ENCODE results near the gene TAMALIN. TPM values are rescaled to one million over a fixed set of nuclear protein-coding genes. Genes with fewer than 3 reads are reported as not detected.

TAMALIN gene
- polyA plus RNA-seq, 1 experiment: 7.2 TPM

DNA sequence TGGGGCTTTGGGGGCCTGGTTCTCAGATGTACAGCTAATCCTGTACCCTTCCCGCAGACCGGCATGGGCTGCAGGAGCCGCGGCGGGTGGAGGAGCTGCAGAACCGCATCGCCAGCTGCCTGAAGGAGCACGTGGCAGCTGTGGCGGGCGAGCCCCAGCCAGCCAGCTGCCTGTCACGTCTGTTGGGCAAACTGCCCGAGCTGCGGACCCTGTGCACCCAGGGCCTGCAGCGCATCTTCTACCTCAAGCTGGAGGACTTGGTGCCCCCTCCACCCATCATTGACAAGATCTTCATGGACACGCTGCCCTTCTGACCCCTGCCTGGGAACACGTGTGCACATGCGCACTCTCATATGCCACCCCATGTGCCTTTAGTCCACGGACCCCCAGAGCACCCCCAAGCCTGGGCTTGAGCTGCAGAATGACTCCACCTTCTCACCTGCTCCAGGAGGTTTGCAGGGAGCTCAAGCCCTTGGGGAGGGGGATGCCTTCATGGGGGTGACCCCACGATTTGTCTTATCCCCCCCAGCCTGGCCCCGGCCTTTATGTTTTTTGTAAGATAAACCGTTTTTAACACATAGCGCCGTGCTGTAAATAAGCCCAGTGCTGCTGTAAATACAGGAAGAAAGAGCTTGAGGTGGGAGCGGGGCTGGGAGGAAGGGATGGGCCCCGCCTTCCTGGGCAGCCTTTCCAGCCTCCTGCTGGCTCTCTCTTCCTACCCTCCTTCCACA, 52.0 kb downstream of the TAMALIN start:
- ChIA-PET POLR2A (interaction anchor here (0.6 kb wide), 1 partner anchor 13 kb away, joined by 4 read pairs; no protein-coding TSS in a partner anchor), CTCF (interaction anchor here (1.3 to 3.2 kb wide), 4 partner anchors 10 to 36 kb away, joined by 3 to 17 read pairs (median 10); no protein-coding TSS in a partner anchor)
- Histone ChIP-seq H3K9me3 (ENCODE audit: control insufficient read depth, insufficient read depth, low read length) (no peaks in the 10 kb centered on the region), H3K4me3 (ENCODE audit: low read depth, low read length) (no peak overlapping the region), H3K27ac (ENCODE audit: low read depth, low read length) (no peak overlapping the region), H3K27me3 (ENCODE audit: control insufficient read depth, insufficient read depth, low read length) (no peaks in the 10 kb centered on the region)
- TF ChIP-seq, protein P1, sequence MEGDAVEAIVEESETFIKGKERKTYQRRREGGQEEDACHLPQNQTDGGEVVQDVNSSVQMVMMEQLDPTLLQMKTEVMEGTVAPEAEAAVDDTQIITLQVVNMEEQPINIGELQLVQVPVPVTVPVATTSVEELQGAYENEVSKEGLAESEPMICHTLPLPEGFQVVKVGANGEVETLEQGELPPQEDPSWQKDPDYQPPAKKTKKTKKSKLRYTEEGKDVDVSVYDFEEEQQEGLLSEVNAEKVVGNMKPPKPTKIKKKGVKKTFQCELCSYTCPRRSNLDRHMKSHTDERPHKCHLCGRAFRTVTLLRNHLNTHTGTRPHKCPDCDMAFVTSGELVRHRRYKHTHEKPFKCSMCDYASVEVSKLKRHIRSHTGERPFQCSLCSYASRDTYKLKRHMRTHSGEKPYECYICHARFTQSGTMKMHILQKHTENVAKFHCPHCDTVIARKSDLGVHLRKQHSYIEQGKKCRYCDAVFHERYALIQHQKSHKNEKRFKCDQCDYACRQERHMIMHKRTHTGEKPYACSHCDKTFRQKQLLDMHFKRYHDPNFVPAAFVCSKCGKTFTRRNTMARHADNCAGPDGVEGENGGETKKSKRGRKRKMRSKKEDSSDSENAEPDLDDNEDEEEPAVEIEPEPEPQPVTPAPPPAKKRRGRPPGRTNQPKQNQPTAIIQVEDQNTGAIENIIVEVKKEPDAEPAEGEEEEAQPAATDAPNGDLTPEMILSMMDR (IDR thresholded peaks at IDR 0.05; ENCODE audit: low read depth, low read length): no peak
- no peak for DNase-seq (ENCODE audit: low read depth, low spot score)

DNA sequence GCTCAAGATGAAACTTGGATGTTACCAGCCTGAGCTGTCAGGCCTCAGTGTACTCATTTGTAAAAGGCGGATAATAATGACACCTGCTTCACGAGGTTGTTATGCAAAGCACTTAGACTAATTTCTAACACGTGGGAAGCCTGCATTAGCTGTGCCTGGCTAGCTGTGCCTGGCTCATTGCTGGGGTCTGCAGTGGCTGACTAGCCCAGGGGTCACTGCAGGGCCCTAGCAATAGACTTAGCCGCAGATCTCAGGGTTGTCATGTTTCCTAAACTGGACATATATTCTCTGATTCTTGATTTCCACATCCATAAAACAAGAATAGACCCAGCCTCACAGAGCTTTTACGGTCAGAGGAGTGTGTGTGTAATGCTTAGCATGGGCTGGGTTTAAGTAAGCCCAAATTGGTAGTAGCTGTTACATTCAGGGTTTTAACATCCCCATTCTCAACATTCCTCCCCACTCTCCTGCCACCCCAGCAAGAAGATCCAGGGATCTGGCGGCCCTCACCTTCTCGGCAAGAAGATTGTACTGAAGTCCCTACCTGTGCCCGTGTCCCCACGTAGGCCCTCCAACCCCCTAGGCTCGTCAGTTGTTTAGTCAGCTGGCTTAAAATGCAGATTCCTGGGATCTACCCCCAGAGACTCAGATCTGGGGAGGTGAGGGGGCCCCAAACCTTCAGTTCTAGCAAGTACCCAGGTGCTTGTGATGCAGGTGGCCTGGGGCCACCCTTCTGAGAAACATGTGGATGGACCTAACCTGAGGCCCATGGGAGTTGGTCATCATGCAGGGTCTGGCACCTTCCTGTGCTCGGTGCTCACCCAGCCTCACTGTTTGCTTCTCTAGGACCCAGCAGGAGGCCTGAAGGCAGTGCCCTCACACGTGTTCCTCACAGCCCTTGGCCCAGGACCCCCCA, 53.1 kb downstream of the TAMALIN start:
- Histone ChIP-seq H3K27me3 (ENCODE audit: control insufficient read depth, insufficient read depth, low read length) (no peaks in the 10 kb centered on the region), H3K4me3 (ENCODE audit: low read depth, low read length) (no peak overlapping the region), H3K27ac (ENCODE audit: low read depth, low read length) (no peak overlapping the region), H3K9me3 (ENCODE audit: control insufficient read depth, insufficient read depth, low read length) (no peaks in the 10 kb centered on the region)
- ChIA-PET POLR2A (interaction anchor here (1.6 to 3.8 kb wide), 2 partner anchors 9 to 10 kb away, joined by 3 to 24 read pairs; partner anchors contain the start of genes ATG101 and NR4A1), CTCF (interaction anchor here (0.7 to 3.2 kb wide), 5 partner anchors 9 to 37 kb away, joined by 3 to 17 read pairs (median 4); no protein-coding TSS in a partner anchor)
- DNase-seq (ENCODE audit: low read depth, low spot score): no peak
- TF ChIP-seq, protein P1 (IDR thresholded peaks at IDR 0.05; ENCODE audit: low read depth, low read length): no peak

DNA sequence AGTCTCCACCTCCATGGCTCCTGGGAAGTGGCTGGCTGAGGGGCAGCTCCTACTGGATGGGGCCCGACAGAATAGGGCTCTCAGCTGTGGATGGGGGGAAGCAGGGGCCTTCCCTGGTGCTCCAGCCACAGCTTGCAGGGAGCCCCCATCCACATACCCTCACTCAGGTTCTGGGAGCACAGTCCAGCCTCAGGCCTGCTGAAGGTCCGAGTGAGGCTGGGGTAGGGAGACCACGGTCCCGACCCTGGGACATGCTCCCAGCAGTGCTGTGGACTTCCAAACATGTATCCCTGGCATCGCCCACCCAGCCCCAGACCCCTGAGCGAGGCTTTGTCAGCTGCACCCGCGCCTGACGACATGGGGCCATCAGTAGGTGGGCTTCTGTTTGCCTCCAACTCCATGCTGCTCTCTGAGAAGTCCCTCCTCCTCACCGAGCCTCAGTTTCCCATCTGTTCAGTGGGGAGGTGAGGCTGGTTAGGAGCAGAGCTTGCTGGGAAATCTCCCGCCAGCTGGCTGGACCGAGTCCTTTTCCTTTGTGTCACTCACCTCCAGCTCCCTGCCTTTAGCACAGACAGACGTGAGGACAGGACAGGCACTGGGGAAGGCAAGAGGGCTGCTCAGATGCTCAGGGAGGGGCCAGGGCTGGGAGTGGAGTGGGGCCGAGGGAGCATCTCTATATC, 53.9 kb downstream of the TAMALIN start:
- POLR2A ChIA-PET: interaction anchor here (1.6 to 3.8 kb wide), 2 partner anchors 9 to 10 kb away, joined by 3 to 24 read pairs; partner anchors contain the start of genes ATG101 and NR4A1
- DNase-seq (ENCODE audit: low read depth, low spot score): no peak
- CTCF ChIA-PET: interaction anchor here (1.5 to 31.7 kb wide), 4 partner anchors 8 to 37 kb away, joined by 4 to 624 read pairs (median 16); no protein-coding TSS in a partner anchor
- TF ChIP-seq, protein P1 (IDR thresholded peaks at IDR 0.05; ENCODE audit: low read depth, low read length): no peak
- Histone ChIP-seq H3K4me3 (ENCODE audit: low read depth, low read length) (no peak overlapping the region), H3K9me3 (ENCODE audit: control insufficient read depth, insufficient read depth, low read length) (no peaks in the 10 kb centered on the region), H3K27ac (ENCODE audit: low read depth, low read length) (no peak overlapping the region), H3K27me3 (ENCODE audit: control insufficient read depth, insufficient read depth, low read length) (no peaks in the 10 kb centered on the region)

DNA sequence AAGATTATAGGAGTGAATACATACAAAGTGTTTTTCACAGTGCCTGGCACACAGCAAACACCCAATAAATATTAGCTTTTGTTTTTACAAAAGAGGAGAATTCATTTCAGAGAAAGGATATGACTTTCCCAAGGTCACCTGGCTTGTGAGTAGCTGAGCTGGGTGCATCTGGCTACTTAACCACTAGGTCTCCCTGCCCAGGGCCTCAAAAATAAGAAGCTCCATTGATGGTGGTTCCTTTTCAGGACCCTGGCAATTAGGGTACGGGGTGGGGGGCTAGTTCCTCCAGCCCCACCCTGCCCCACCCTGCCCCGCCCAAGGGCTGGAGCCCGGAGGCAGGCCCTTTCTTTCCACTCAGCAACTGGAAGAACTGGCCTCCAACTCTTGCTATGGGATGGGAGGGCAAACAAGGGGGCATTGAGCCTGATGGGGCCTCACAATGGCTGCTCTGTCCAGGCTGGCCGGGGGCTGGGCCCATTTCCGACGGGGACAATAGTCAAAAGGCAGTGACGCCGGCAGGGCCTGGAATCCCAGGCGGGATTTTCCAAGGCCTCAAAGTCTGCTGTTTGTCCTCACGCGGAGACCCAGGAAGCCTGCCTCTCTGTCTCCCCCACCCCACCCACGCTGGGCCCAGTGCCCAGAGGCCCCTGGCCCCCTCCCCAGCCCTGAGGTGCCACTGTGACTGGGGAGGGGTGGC, 54.9 kb downstream of the TAMALIN start:
- H3K27me3 ChIP-seq (ENCODE audit: control insufficient read depth, insufficient read depth, low read length): no peaks in the 10 kb centered on the region
- DNase-seq (ENCODE audit: low read depth, low spot score): no peak
- H3K9me3 ChIP-seq (ENCODE audit: control insufficient read depth, insufficient read depth, low read length): no peaks in the 10 kb centered on the region
- TF ChIP-seq, protein P1 (IDR thresholded peaks at IDR 0.05; ENCODE audit: low read depth, low read length): no peak
- H3K4me3 ChIP-seq (ENCODE audit: low read depth, low read length): no peak overlapping the region
- ChIA-PET POLR2A (interaction anchor here (3.8 kb wide), 1 partner anchor 11 kb away, joined by 24 read pairs; the partner anchor contains the start of gene NR4A1), CTCF (interaction anchor here (2.0 to 31.7 kb wide), 2 partner anchors 35 to 58 kb away, joined by 5 to 624 read pairs; no protein-coding TSS in a partner anchor)
- no peak overlapping the region for H3K27ac ChIP-seq (ENCODE audit: low read depth, low read length)

Measured in AG04450 (cell line).